Activated T-helper 17 cell treated with anti-CD3 and anti-CD28 coated beads, Interleukin-2, amount 50 U/mL, for 72 hours (primary cell): ENCODE results near the gene POC1A. TPM values are rescaled to one million over a fixed set of nuclear protein-coding genes. Genes with fewer than 3 reads are reported as not detected.
"Not testable (repeated sequence)": the region's sequence is repeated elsewhere in the genome, so short reads cannot be mapped to it uniquely, and the experiment has no call there.

ENCODE experiments used
- ATAC-seq: fragments of 150-1000 bp; cut with Tn5 transposase; replicated peaks from 2 replicates; pipeline ENCODE4 v1.10.0; 2021; ENCODE audit warnings: mild to moderate bottlenecking, moderate library complexity
- H3K27ac Mint-ChIP-seq: one replicate; pipeline ENCODE4 v1.8.0; 2022; ENCODE audit warnings: mixed read lengths
- H3K27me3 Mint-ChIP-seq: one replicate; pipeline ENCODE4 v1.8.0; 2022; ENCODE audit warnings: mixed read lengths
- H3K36me3 Mint-ChIP-seq: one replicate; pipeline ENCODE4 v1.8.0; 2022; ENCODE audit warnings: low read depth, mild to moderate bottlenecking, mixed read lengths
- H3K4me1 Mint-ChIP-seq: one replicate; pipeline ENCODE4 v1.8.0; 2022; ENCODE audit warnings: mixed read lengths
- H3K4me3 Mint-ChIP-seq: one replicate; pipeline ENCODE4 v1.8.0; 2022; ENCODE audit warnings: mild to moderate bottlenecking, mixed read lengths
- H3K9me3 Mint-ChIP-seq: one replicate; pipeline ENCODE4 v1.8.0; 2022; ENCODE audit warnings: mixed read lengths
- total RNA-seq, 2 donors: library from RNA; stranded (reverse); gene quantifications; one replicate each; pipeline ENCODE4 v1.2.3, GENCODE V29; 2022

Gene POC1A
- total RNA-seq, 2 donors from 2014 or later: 19.5 to 28.1 TPM

DNA sequence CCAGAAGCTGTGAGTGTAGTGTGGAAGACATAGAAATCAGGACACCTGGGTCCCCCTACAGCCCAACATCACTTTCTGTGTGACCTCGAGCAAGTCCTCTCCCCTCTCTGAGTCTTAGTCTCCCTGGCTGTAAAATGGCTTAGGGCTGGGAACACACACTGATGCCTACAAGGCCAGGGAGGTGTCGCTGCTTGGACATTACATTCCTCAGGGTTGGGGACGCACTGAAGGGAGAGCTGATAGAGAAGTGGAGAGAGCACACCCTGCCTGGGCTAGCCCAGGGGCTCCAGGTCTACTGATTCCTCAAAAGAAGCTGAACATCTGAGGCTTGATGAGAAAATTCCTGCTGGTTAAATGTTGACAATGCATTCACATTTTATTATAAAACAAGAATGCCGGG lies 37.4 kb upstream of the POC1A start:
- H3K27ac Mint-ChIP-seq: no peak overlapping the region
- H3K4me3 Mint-ChIP-seq: no peak overlapping the region
- H3K36me3 Mint-ChIP-seq: no peaks in the 10 kb centered on the region
- H3K4me1 Mint-ChIP-seq: peaks cover 11% of the 10 kb centered on the region
- H3K9me3 Mint-ChIP-seq: no peaks in the 10 kb centered on the region
- H3K27me3 Mint-ChIP-seq: no peaks in the 10 kb centered on the region
- ATAC-seq: no peak

GRCh38 chr3:52190294-52191074 lies 36.3 kb upstream of the POC1A start:
- Mint-ChIP-seq H3K27ac (no peak overlapping the region), H3K4me1 (peaks cover 4% of the 10 kb centered on the region), H3K36me3 (no peaks in the 10 kb centered on the region), H3K27me3 (no peaks in the 10 kb centered on the region), H3K4me3 (no peak overlapping the region), H3K9me3 (no peaks in the 10 kb centered on the region)
- ATAC-seq: no peak

DNA sequence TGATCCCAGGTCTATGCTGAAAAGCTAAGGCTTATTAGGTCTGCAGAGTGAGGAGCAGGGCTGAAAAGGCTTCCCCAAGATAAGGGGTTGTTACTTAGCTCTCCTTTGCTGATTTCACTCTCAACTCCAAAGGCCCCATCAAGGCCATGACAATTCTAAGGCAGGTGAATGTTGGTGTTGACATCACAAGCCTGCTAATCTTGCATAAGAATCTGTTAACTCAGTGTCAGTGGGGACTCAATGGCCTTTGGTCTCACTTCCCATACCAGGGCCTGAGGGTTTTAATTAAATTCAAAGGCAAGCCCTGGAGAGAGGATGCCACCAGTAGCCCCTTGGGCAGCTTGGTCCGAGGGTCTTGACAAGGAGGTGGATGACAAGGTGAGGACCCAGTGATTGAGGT lies 34.3 kb upstream of the POC1A start:
- no peak for ATAC-seq
- H3K9me3 Mint-ChIP-seq: no peaks in the 10 kb centered on the region
- peaks cover 4% of the 10 kb centered on the region for H3K4me1 Mint-ChIP-seq
- H3K4me3 Mint-ChIP-seq: no peak overlapping the region
- no peaks in the 10 kb centered on the region for H3K27me3 Mint-ChIP-seq
- no peaks in the 10 kb centered on the region for H3K36me3 Mint-ChIP-seq
- H3K27ac Mint-ChIP-seq: peak overlapping the region; percentile 7

DNA sequence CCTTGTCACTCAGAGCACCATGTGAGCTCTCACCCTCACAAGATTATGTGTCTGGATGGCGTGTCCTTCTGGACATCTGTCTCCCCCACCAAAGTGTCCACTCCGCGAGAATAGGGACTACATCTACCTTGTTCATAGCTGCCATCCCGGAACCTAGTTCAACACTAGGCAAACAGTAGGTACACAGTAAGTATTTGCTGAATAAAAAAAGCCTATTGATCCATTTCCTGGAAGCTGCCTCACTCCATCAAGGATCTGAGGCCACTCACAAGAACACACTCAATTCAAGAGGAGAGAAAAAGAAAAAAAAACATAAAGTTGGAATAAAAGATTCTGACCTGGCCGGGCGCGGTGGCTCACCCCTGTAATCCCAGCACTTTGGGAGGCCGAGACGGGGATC lies 32.5 kb upstream of the POC1A start:
- no peak for ATAC-seq
- no peak overlapping the region for H3K27ac Mint-ChIP-seq
- no peaks in the 10 kb centered on the region for H3K36me3 Mint-ChIP-seq
- H3K9me3 Mint-ChIP-seq: no peaks in the 10 kb centered on the region
- H3K27me3 Mint-ChIP-seq: no peaks in the 10 kb centered on the region
- no peak overlapping the region for H3K4me3 Mint-ChIP-seq
- peaks cover 10% of the 10 kb centered on the region for H3K4me1 Mint-ChIP-seq

DNA sequence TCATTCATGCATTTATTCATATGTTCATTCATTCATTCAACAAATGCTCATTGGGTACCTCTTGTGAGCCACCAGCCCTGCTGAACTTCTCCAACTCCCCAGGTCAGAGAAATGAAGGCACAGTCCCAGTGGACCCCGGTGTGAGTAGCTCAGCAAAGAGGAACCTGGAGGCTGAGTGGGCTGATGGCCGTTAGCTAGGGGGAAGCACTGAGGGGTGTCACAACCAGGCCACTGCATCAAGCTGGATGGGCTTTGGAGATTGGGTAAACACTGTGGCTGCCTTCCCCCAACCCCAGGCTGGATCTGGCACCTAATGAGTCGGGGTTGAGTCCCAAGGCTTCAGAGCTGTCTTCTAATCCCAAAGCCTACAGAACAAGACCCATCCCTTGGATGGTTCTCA lies 31.6 kb upstream of the POC1A start:
- ATAC-seq: no peak
- Mint-ChIP-seq H3K4me1 (peaks cover 10% of the 10 kb centered on the region), H3K4me3 (no peak overlapping the region), H3K27me3 (no peaks in the 10 kb centered on the region), H3K9me3 (no peaks in the 10 kb centered on the region), H3K36me3 (no peaks in the 10 kb centered on the region), H3K27ac (no peak overlapping the region)

DNA sequence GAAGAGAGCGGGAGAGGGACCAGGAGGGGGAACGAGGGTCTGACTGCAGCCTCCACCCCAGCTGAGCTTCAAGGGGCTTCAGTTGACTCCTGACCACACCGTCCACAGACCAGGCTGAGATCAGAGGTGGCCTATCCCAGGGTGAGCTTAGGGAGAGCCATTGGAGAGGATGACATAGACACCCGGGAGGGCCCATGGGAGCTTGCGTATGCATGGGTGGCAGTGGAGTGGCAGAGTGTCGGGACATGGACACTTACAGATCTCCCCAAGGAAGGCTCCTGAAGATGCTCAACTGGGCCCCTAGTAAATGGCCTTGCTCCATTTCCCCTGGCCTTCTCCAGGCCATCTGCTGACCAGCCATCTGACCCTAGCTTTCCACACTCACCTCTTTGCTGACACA lies 31.1 kb upstream of the POC1A start:
- no peak overlapping the region for H3K4me3 Mint-ChIP-seq
- no peak for ATAC-seq
- H3K36me3 Mint-ChIP-seq: no peaks in the 10 kb centered on the region
- no peaks in the 10 kb centered on the region for H3K9me3 Mint-ChIP-seq
- peaks cover 10% of the 10 kb centered on the region for H3K4me1 Mint-ChIP-seq
- H3K27me3 Mint-ChIP-seq: no peaks in the 10 kb centered on the region
- no peak overlapping the region for H3K27ac Mint-ChIP-seq

GRCh38 chr3:52184690-52185089 lies 30.5 kb upstream of the POC1A start:
- no peaks in the 10 kb centered on the region for H3K36me3 Mint-ChIP-seq
- H3K27me3 Mint-ChIP-seq: no peaks in the 10 kb centered on the region
- H3K27ac Mint-ChIP-seq: no peak overlapping the region
- peaks cover 8% of the 10 kb centered on the region for H3K4me1 Mint-ChIP-seq
- no peaks in the 10 kb centered on the region for H3K9me3 Mint-ChIP-seq
- no peak overlapping the region for H3K4me3 Mint-ChIP-seq
- ATAC-seq: no peak

DNA sequence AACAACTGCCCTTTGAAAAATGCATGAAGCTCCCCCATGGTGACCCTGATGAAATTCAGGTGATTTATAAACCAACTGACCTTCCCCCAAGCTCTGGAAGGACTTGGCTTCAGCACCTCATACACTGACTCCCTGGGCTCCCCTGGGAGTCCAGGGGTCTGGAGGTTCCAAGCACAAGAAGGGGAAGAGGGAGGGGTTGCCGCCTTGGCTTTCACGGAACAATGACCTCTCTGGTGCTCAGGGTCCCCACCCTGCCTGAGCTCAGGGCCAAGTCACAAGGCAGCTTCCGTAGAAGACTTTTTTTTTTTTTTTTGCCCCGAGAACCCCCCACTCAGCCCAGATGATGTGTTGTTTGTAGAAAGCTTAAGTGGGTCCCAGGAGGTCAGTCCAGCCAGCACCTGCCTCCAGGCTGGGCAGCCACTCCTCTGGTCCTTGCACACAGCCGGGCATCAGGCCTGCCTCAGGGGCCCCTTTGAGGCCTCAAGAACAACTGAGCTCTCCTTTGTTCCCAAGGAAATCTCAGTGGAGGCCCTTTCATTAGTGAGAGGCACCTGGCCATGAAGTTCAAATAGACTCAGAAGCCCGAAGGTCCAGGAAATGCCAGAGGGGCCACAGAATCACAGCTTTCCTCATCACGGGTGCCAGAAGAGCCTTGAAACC lies 29.7 kb upstream of the POC1A start:
- no peak overlapping the region for H3K27ac Mint-ChIP-seq
- H3K27me3 Mint-ChIP-seq: no peaks in the 10 kb centered on the region
- H3K4me3 Mint-ChIP-seq: no peak overlapping the region
- H3K9me3 Mint-ChIP-seq: no peaks in the 10 kb centered on the region
- peaks cover 6% of the 10 kb centered on the region for H3K4me1 Mint-ChIP-seq
- no peaks in the 10 kb centered on the region for H3K36me3 Mint-ChIP-seq
- ATAC-seq: no peak

- H3K4me3 Mint-ChIP-seq: no peak overlapping the region
- no peaks in the 10 kb centered on the region for H3K9me3 Mint-ChIP-seq
- no peaks in the 10 kb centered on the region for H3K36me3 Mint-ChIP-seq
- peaks cover 6% of the 10 kb centered on the region for H3K4me1 Mint-ChIP-seq
- no peaks in the 10 kb centered on the region for H3K27me3 Mint-ChIP-seq
- peak overlapping the region; percentile 68 for H3K27ac Mint-ChIP-seq
- no peak for ATAC-seq
Measured at GRCh38 chr3:52182691-52183090, 28.5 kb upstream of the POC1A start.

- Mint-ChIP-seq H3K36me3 (no peaks in the 10 kb centered on the region), H3K9me3 (no peaks in the 10 kb centered on the region), H3K4me1 (peaks cover 6% of the 10 kb centered on the region), H3K4me3 (no peak overlapping the region), H3K27me3 (no peaks in the 10 kb centered on the region), H3K27ac (peak overlapping the region; percentile 68)
- ATAC-seq: peak; percentile 75
Measured at GRCh38 chr3:52182196-52182595, 28.0 kb upstream of the POC1A start.

DNA sequence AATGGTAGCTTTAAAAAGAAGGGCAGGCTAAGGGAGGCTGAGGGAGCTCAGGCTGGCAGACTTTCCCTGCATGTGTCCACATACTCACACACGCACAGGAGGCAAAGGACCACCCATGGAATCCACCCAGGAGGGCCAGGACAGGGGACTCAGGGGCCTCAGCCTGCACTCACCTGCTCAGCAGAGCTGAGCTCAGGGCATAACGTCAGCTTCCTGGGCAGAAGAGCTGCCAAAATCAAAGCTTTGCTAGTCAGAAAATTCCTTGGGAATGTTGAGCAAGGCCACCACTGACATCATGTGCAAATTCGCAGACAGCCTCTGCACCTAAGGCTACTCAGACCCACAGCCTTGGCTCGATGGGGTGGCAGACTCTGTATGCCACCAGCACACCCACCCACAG lies 27.3 kb upstream of the POC1A start:
- peak overlapping the region; percentile 68 for H3K27ac Mint-ChIP-seq
- ATAC-seq: no peak
- no peaks in the 10 kb centered on the region for H3K36me3 Mint-ChIP-seq
- no peak overlapping the region for H3K4me3 Mint-ChIP-seq
- no peaks in the 10 kb centered on the region for H3K9me3 Mint-ChIP-seq
- peaks cover 6% of the 10 kb centered on the region for H3K4me1 Mint-ChIP-seq
- H3K27me3 Mint-ChIP-seq: no peaks in the 10 kb centered on the region

DNA sequence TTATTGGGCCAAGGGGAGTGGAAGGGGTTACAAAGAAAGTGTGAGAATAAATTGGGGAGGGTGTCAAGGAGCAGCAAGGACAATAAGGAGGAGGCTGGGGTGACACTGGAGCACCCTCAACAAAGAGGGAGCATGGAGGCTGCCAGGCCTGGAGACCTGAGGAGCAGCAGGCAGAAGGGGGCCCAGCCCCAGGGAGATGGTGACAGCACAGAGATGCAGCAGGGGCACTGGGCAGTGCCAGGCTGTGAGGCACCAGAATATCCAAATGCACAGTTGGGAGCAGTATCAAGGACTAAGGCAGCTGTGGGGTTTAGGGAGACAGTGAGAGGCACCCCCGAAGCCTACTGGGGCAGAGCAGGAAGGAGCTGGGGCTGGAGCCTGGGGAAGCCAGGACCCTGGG lies 24.3 kb upstream of the POC1A start:
- peaks cover 11% of the 10 kb centered on the region for H3K4me1 Mint-ChIP-seq
- H3K9me3 Mint-ChIP-seq: no peaks in the 10 kb centered on the region
- no peak overlapping the region for H3K4me3 Mint-ChIP-seq
- peak overlapping the region; percentile 20 for H3K27ac Mint-ChIP-seq
- H3K27me3 Mint-ChIP-seq: no peaks in the 10 kb centered on the region
- no peak for ATAC-seq
- H3K36me3 Mint-ChIP-seq: no peaks in the 10 kb centered on the region

DNA sequence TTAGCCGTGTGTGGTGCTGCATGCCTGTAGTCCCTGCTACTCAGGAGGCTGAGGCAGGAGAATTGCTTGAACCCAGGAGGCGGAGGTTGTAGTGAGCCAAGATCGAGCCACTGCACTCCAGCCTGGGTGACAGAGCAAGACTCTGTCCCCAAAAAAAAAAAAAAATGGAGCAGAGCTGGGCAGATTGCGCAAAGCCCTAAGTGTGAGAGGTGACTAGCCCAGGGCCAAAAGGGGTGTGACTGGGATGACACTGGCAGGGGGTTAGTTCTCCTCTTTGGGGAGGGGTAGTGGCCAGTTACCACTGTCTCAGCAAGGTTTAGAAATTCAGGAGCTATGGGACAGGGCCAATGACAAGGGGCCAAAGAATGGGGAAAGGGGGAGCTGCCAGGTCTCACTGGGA lies 23.9 kb upstream of the POC1A start:
- H3K36me3 Mint-ChIP-seq, ATAC-seq, H3K27me3 Mint-ChIP-seq, H3K4me3 Mint-ChIP-seq, H3K9me3 Mint-ChIP-seq: not testable (repeated sequence)
- Mint-ChIP-seq H3K27ac (peak overlapping the region; percentile 20), H3K4me1 (peaks cover 11% of the 10 kb centered on the region)

DNA sequence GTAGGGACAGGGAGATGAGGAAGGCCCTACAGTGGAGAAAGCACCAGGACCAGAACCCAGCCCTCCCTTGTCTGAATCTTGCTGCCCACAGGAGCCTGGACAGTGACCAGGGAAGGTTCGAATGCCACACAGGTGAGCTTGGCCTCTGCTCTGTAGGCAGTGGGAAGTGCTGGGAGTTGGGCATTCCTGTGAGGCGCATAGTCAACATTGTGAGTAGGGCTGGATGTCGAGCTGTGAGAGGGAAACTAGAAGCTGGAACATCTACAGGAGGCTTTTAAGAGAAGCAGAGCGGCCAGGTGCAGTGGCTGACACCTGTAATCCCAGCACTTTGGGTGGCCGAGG lies 23.4 kb upstream of the POC1A start:
- H3K4me1 Mint-ChIP-seq: peaks cover 10% of the 10 kb centered on the region
- ATAC-seq: no peak
- no peak overlapping the region for H3K27ac Mint-ChIP-seq
- H3K9me3 Mint-ChIP-seq: no peaks in the 10 kb centered on the region
- H3K36me3 Mint-ChIP-seq: no peaks in the 10 kb centered on the region
- no peak overlapping the region for H3K4me3 Mint-ChIP-seq
- no peaks in the 10 kb centered on the region for H3K27me3 Mint-ChIP-seq

DNA sequence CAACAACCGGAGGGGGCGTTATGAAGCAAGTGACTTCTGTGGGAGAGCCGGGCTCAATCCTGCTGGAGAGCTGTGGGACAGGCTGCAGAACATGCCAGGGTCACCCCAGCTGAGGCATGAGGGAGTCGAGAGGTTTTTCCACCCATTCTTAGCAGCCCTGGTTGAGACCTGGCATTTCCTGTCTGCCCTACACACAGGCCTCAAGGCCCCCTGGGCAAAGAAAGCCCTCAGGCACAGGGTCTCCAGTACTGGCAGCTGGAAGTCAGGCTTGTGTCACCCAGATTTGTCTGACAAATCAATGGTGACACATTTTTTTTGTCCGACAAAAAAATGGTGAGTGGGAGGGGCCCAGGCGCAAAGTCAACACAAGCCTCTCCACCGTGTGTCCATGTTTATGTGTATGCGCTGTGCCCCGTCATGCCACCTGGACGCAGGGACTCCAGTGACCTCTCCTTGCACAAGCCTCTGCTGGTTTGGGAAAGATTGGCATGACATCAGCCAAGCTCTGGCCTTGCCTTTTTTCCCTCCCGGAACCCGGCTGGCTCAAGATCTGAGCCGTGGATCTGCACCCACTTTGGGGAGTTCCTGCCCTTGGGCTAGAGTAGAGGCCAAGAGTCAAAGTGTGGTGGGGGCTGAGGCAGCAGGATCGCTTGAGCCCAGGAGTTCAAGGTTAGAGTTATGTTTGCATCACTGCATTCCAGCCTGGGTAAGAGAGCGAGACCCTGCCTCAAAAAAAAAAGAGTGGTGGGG lies 22.9 kb upstream of the POC1A start:
- Mint-ChIP-seq H3K4me3 (no peak overlapping the region), H3K36me3 (no peaks in the 10 kb centered on the region), H3K9me3 (no peaks in the 10 kb centered on the region), H3K27me3 (no peaks in the 10 kb centered on the region), H3K4me1 (peaks cover 5% of the 10 kb centered on the region), H3K27ac (no peak overlapping the region)
- ATAC-seq: no peak
